Activated T-helper 1 cell treated with anti-CD3 and anti-CD28 coated beads, Interleukin-12 subunit alpha, Interleukin-12 subunit beta, Interleukin-2, Interleukin-4 antibody, amounts not matched to agents 30 ng/mL and 10 ng/mL and 1 ng/mL, durations not matched to agents 14 hours and 24 hours and 36 hours (primary cell): Measurements from ENCODE around the gene CLN5. TPM values are rescaled to one million over a fixed set of nuclear protein-coding genes. Genes with fewer than 3 reads are reported as not detected.

ENCODE experiments used
- DNase-seq: peaks from one replicate; pipeline ENCODE4 v3.0.0; 2021; ENCODE audit warnings: low spot score
- H3K27ac Mint-ChIP-seq: one replicate; pipeline ENCODE4 v1.8.0; 2021; ENCODE audit warnings: mild to moderate bottlenecking, mixed read lengths
- H3K27me3 Mint-ChIP-seq: one replicate; pipeline ENCODE4 v1.8.0; 2022; ENCODE audit warnings: mild to moderate bottlenecking, moderate library complexity, mixed read lengths; ENCODE audit not compliant: insufficient read depth
- H3K36me3 Mint-ChIP-seq: one replicate; pipeline ENCODE4 v1.8.0; 2021; ENCODE audit warnings: low read depth, mixed read lengths
- H3K4me1 Mint-ChIP-seq: one replicate; pipeline ENCODE4 v1.8.0; 2021; ENCODE audit warnings: low read depth, mixed read lengths
- H3K4me3 Mint-ChIP-seq: one replicate; pipeline ENCODE4 v1.8.0; 2021; ENCODE audit warnings: mild to moderate bottlenecking, moderate library complexity, mixed read lengths
- H3K9me3 Mint-ChIP-seq: one replicate; pipeline ENCODE4 v1.8.0; 2021; ENCODE audit warnings: mixed read lengths
- intact Hi-C: fragments of 100-400 bp; cut with micrococcal nuclease; formaldehyde crosslinking; loops from one replicate; pipeline ENCODE4 v1.15.1; 2024
- total RNA-seq: library from RNA; stranded (reverse); gene quantifications from 2 replicates; pipeline ENCODE4 v1.2.3, GENCODE V29; 2022

CLN5 gene
- total RNA-seq, 1 donor from 2014 or later: 14.2 TPM

DNA sequence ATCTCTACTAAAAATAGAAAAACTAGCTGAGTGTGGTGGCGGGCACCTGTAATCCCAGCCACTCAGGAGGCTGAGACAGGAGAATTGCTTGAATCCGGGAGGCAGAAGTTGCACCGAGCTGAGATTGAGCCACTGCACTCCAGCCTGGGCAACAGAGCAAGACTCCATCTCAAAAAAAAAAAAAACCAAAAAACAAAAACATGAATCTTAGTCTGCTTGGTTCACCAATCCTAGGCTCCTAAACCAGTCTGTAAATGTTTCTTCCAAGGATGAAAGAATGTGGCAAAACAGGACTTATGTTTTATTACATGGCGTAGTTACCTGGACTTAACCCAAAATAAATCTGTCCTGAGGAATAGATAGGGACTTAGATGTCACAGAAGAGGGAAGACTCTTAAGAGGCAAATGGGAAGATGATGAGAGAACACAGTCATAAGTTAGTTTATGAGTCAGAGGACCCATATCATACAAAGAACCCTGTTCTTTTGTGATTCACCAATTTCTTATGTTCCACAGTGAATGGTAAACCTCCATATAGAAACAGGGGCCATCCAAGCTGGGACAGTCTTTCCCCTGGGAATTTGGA lies 41.9 kb downstream of the CLN5 start:
- intact Hi-C loops: no loop called here
- Mint-ChIP-seq H3K9me3 (no peaks in the 10 kb centered on the region), H3K27ac (no peak overlapping the region), H3K4me1 (peaks cover 6% of the 10 kb centered on the region), H3K4me3 (no peak overlapping the region), H3K27me3 (no peaks in the 10 kb centered on the region), H3K36me3 (no peaks in the 10 kb centered on the region)
- DNase-seq: no peak

DNA sequence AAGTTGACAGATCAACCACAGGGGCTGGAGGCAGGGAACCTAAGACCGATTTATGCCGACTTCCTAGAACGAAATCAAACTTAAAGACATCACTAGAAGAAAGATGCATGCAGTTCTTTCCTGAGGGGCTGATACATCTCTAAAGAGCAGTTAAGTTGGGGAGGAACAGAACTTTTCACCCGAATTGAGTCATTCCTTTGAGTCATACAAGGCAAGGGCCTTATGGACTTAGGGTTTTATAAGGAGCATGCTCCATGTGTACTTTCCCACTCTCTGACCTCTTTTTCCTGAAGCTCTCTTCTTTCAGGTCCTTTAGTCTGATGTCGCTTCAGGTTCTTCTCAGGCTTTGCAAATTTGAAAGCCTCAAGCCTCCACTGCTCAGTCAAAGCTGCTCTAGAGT lies 43.0 kb downstream of the CLN5 start:
- no peak for DNase-seq
- no peaks in the 10 kb centered on the region for H3K9me3 Mint-ChIP-seq
- H3K27me3 Mint-ChIP-seq: no peaks in the 10 kb centered on the region
- H3K27ac Mint-ChIP-seq: no peak overlapping the region
- intact Hi-C loops: loop anchor here (1.0 kb wide), 1 partner anchor 8 kb away; the partner anchor contains the start of gene FBXL3
- H3K4me3 Mint-ChIP-seq: no peak overlapping the region
- peaks cover 6% of the 10 kb centered on the region for H3K4me1 Mint-ChIP-seq
- peaks cover 2% of the 10 kb centered on the region for H3K36me3 Mint-ChIP-seq

DNA sequence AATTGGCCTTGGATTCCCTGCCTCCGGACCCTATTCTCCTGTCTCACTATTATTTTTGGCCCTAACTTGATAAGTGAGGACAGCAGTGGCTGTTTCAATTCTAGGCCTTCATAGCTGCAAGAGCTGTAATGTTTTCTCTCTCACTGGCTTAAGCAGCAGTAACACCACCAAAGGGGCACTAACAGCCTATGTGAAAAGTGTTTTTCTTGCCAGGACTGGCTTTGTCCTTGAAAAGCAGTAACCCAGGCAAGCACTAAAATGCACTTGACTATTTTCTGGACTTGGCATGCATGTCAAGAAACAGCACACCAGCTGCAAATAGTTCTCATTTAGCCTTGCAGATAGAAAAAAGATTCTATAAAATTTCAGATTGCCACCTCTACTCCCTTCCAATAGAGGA lies 44.4 kb downstream of the CLN5 start:
- Mint-ChIP-seq H3K4me3 (no peak overlapping the region), H3K27me3 (no peaks in the 10 kb centered on the region), H3K9me3 (no peaks in the 10 kb centered on the region)

DNA sequence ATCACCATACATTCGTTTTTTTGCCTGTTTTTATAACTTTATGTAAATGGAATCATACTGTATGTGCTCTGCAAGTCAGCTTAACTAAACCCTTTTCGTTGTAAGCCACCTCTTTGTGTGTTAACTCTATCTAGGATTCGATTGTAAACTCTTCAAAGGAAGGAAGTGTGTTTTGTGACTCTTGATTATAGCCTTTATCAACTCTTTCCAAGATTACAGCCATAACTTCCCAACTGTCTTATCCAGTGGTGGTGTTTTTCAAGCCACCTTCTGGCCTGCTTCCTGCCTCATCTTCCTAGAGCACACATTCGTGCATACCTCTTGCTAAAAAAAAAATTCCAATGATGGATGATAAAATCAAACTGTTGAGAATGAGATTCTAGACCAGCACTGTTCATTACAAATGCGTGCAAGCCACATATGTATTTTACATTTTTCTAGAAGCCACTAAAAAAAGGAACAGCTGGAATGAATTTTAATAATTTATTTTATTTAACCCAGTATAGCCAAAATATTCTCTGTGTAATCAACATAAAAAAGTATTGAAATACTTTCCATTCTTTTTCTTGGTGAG lies 47.1 kb downstream of the CLN5 start:
- Mint-ChIP-seq H3K9me3 (no peaks in the 10 kb centered on the region), H3K4me3 (no peak overlapping the region), H3K36me3 (peaks cover 2% of the 10 kb centered on the region), H3K27ac (no peak overlapping the region), H3K4me1 (peaks cover 2% of the 10 kb centered on the region), H3K27me3 (no peaks in the 10 kb centered on the region)
- intact Hi-C loops: no loop called here
- DNase-seq: no peak

More for the DNA sequence above, 44.4 kb downstream of the CLN5 start:
- intact Hi-C loops: no loop called here
- H3K27ac Mint-ChIP-seq: no peak overlapping the region
- H3K4me1 Mint-ChIP-seq: peaks cover 6% of the 10 kb centered on the region
- peaks cover 2% of the 10 kb centered on the region for H3K36me3 Mint-ChIP-seq
- no peak for DNase-seq

DNA sequence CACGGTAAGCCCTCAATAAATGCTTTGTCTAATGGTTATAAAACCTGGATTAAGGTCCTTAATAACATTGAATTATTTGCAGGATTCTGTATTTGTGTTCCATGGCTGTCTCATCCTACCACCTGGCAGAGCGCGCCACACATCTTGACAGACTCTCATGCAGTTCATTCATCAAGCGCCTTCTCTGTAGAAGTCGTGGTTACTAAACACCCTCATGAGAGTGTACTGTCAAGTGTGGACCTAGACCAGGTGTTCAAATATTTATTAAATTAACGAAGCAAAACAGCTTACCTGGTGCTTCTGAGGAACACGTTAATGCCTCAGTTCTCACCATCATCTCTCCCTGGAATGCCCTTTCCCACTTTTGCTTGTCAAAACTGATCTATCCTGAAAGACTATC lies 48.2 kb downstream of the CLN5 start:
- no peak overlapping the region for H3K27ac Mint-ChIP-seq
- no peaks in the 10 kb centered on the region for H3K27me3 Mint-ChIP-seq
- intact Hi-C loops: no loop called here
- H3K9me3 Mint-ChIP-seq: no peaks in the 10 kb centered on the region
- H3K4me1 Mint-ChIP-seq: no peaks in the 10 kb centered on the region
- DNase-seq: no peak
- peaks cover 8% of the 10 kb centered on the region for H3K36me3 Mint-ChIP-seq
- no peak overlapping the region for H3K4me3 Mint-ChIP-seq

DNA sequence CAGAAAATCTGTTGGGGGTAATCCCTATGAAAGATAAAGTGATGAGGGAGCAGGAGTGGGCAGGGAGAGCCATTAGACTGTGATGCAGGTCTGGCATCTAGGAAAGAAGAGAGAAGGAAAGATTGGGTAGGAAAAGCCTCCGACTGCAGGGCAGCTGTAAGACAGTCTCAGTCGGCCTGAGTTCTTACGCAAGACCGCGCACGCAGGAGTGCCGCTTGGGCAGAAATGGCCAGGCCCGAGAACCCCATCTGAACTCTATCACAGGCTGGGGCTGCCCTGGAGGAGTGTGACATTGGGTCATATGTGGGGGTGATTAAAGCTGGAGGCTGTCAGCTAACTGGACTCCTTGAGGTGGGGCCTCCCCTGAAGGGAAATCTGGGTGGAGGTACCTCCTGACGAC lies 49.0 kb downstream of the CLN5 start:
- Mint-ChIP-seq H3K36me3 (peaks cover 11% of the 10 kb centered on the region), H3K4me1 (no peaks in the 10 kb centered on the region), H3K9me3 (no peaks in the 10 kb centered on the region), H3K4me3 (no peak overlapping the region), H3K27me3 (no peaks in the 10 kb centered on the region), H3K27ac (no peak overlapping the region)
- intact Hi-C loops: no loop called here
- DNase-seq: no peak

DNA sequence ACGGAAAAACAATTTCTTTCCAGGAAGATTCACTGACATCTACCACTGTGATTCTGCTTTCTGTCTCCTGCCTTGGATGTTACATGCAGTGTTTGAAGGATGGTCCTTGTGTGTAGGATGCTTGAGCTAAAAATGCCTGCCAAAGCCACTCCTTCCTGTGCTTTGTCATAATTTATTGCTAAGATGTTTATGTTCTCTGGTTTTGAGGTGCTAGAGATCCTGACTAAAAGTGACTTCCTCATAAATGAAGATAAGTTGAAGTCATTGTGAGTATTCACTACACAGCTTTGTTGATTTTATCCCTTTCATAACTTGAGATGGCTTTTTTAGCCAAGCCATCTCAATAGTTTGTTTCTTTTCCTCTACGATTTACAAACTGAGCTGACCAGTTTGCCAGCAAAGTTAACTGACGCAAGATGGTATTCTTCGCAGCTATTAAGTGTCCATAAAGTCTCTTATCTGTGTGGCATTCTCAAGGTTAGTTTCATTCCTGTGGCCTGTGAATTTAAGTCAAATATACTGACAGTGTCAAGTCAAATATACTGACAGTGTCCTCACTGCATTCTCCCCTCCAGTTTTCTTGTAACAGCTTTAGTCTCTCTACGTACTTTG lies 50.8 kb downstream of the CLN5 start:
- H3K27ac Mint-ChIP-seq: peak overlapping the region; percentile 1
- no peaks in the 10 kb centered on the region for H3K4me1 Mint-ChIP-seq
- no peak overlapping the region for H3K4me3 Mint-ChIP-seq
- H3K27me3 Mint-ChIP-seq: no peaks in the 10 kb centered on the region
- intact Hi-C loops: no loop called here
- H3K36me3 Mint-ChIP-seq: peaks cover 24% of the 10 kb centered on the region
- no peak for DNase-seq
- no peaks in the 10 kb centered on the region for H3K9me3 Mint-ChIP-seq

DNA sequence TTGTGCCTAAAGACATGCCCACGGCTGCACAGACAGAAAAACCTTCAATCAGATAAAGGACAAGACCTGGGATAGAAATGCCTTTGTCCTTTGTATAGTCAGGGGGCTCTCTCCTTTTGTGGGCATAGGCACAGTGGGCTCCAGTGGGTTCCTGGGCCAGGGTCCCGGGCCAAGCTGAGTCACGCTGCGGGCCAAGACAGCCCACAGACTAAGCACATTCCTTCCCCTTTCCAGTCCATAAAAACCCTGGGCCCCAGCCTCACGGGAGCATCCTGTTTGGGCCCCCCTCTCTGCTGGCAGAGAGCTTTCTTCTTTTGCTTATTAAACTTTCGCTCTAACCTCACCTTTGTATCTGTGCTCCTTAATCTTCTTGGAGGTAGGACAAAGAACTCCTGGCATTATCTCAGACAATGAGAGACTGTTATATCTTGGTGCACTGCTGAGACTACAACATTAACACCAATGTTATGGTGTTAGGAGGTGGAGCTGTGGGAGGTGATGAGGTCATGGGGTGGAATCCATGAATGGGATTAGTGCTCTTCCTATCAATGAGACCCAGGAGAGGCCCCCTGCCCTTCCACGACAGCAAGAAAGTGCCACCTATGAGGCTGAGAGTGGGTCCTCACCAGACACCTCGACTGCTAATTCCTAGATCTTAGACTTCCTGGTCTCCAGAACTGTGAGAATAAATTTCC lies 55.9 kb downstream of the CLN5 start:
- Mint-ChIP-seq H3K4me1 (no peaks in the 10 kb centered on the region), H3K27me3 (no peaks in the 10 kb centered on the region), H3K4me3 (no peak overlapping the region), H3K27ac (no peak overlapping the region), H3K36me3 (peaks cover 49% of the 10 kb centered on the region), H3K9me3 (no peaks in the 10 kb centered on the region)
- intact Hi-C loops: no loop called here
- DNase-seq: no peak

DNA sequence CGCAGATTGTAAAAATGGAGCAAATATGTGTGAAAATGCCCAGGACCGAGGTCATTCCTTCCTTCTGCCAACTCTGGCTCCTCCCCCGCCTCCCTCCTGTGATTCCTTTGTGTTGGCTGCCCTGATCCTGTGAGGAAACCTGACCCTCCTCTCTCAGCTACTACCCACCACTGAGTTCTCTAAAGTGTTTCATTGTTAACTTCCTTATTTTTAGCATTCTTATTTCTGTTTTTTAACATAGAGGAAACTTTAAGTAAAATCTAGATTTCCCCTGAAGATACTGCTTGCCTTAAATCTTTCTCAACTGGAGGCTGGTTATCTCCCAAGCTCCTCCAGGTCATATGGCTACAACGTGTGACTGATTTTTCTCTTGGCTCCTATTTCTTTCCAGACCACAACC lies 56.8 kb downstream of the CLN5 start:
- Mint-ChIP-seq H3K27ac (peak overlapping the region; percentile 1), H3K36me3 (peaks cover 50% of the 10 kb centered on the region), H3K4me1 (no peaks in the 10 kb centered on the region), H3K9me3 (no peaks in the 10 kb centered on the region), H3K4me3 (no peak overlapping the region), H3K27me3 (no peaks in the 10 kb centered on the region)
- no peak for DNase-seq
- intact Hi-C loops: no loop called here

DNA sequence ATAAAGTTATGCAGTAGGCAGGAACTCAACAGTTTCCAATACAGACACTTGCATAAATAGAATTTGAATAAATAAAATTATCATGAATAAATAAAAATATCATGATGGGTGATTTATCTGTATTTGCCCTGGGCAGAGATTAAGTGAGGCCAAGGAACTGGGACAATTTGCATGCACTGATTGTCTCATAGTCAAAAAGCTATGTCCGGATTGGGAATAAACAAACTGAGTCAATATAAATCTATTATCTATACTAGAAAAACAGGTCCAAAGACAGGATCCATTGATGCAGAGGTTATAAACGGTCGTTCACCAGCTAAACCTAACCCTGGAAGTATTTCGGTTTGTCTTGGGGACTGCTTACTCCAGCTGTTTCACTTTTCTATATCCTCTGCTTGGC lies 61.3 kb downstream of the CLN5 start:
- intact Hi-C loops: no loop called here
- Mint-ChIP-seq H3K27me3 (no peaks in the 10 kb centered on the region), H3K36me3 (peaks cover 46% of the 10 kb centered on the region), H3K27ac (no peak overlapping the region), H3K4me1 (no peaks in the 10 kb centered on the region), H3K4me3 (no peak overlapping the region), H3K9me3 (no peaks in the 10 kb centered on the region)
- DNase-seq: no peak

Other genes starting within 250 kb of the CLN5 start
- gene KCTD12, start 105.7 kb upstream of the CLN5 start, total RNA-seq: 10.4 and 10.7 TPM in 2 replicates
- not detected in 2 replicates for gene ACOD1, start 43.6 kb upstream of the CLN5 start, total RNA-seq
- 40.1 and 40.8 TPM in 2 replicates for gene FBXL3, start 35.1 kb downstream of the CLN5 start, total RNA-seq